ENCODE data around the gene GALNT12. TPM values are rescaled to one million over a fixed set of nuclear protein-coding genes. Genes with fewer than 3 reads are reported as not detected.

GALNT12 gene
- total RNA-seq, 1 donor from 2014 or later = 2.5 TPM

DNA sequence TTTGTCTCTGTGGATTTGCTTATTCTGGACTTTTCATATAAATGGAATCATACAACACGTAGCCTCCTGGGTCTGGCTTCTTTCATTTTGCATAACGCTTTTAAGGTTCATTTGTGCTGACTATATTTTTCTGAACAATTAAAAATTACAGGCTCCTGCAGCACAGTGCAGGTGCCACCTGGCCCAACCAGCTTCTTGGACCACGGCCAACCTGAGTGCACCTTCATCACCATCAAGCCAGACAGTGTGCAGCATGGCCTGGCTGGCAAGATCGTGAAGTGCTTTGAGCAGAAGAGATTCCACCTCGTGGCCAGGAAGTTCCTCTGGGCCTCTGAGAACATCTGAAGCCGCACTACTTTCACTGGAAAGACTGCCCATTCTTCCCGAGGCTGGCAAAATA, 82.8 kb downstream of the GALNT12 start:
- Mint-ChIP-seq H3K27ac (no peak overlapping the region), H3K4me1 (ENCODE audit: low read depth) (no peaks in the 10 kb centered on the region)

GRCh38 chr9:98892288-98892687, 84.8 kb downstream of the GALNT12 start:
- Mint-ChIP-seq H3K4me1 (ENCODE audit: low read depth) (no peaks in the 10 kb centered on the region), H3K4me3 (no peak overlapping the region), H3K27ac (no peak overlapping the region), H3K9me3 (no peaks in the 10 kb centered on the region), H3K36me3 (ENCODE audit: low read depth) (no peaks in the 10 kb centered on the region), H3K27me3 (ENCODE audit: insufficient read depth) (peaks cover 26% of the 10 kb centered on the region)
- intact Hi-C loops (cut with micrococcal nuclease) = no loop called here
- DNase-seq (ENCODE audit: low spot score) = no peak

More for the DNA sequence above, 82.8 kb downstream of the GALNT12 start:
- intact Hi-C loops (cut with micrococcal nuclease) = no loop called here
- Mint-ChIP-seq H3K9me3 (no peaks in the 10 kb centered on the region), H3K36me3 (ENCODE audit: low read depth) (no peaks in the 10 kb centered on the region), H3K27me3 (ENCODE audit: insufficient read depth) (peaks cover 24% of the 10 kb centered on the region), H3K4me3 (no peak overlapping the region)
- DNase-seq (ENCODE audit: low spot score) = no peak

- no peak for DNase-seq (ENCODE audit: low spot score)
- intact Hi-C loops (cut with micrococcal nuclease) = no loop called here
Measured at GRCh38 chr9:98892690-98893089, 85.2 kb downstream of the GALNT12 start.

DNA sequence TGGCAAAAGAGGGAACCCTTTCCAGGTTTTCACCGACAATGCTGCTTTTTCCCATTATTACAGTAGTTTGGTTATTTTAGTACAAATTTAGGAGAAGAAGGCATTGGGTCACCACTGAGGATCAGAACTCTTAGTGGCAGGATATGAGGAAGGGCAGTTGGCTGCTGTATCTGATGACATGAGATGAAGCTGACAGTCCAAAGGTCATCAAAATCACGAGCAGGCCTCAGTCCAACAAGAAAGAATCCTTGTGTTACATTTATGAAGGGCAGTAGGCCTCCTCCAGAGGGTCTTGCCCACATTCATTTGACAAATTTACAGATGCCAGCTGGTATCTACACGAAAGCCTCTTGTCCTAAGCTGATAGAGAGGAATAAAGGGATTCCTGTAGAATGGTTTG, 86.7 kb downstream of the GALNT12 start:
- H3K4me1 Mint-ChIP-seq (ENCODE audit: low read depth) = no peaks in the 10 kb centered on the region
- DNase-seq (ENCODE audit: low spot score) = no peak
- no peaks in the 10 kb centered on the region for H3K9me3 Mint-ChIP-seq
- no peaks in the 10 kb centered on the region for H3K36me3 Mint-ChIP-seq (ENCODE audit: low read depth)
- H3K27ac Mint-ChIP-seq = no peak overlapping the region
- no peak overlapping the region for H3K4me3 Mint-ChIP-seq
- intact Hi-C loops (cut with micrococcal nuclease) = no loop called here
- H3K27me3 Mint-ChIP-seq (ENCODE audit: insufficient read depth) = peaks cover 30% of the 10 kb centered on the region

More at GRCh38 chr9:98892690-98893089, 85.2 kb downstream of the GALNT12 start:
- H3K9me3 Mint-ChIP-seq = no peaks in the 10 kb centered on the region
- H3K4me1 Mint-ChIP-seq (ENCODE audit: low read depth) = no peaks in the 10 kb centered on the region
- H3K27me3 Mint-ChIP-seq (ENCODE audit: insufficient read depth) = peaks cover 26% of the 10 kb centered on the region
- H3K4me3 Mint-ChIP-seq = no peak overlapping the region
- no peaks in the 10 kb centered on the region for H3K36me3 Mint-ChIP-seq (ENCODE audit: low read depth)
- no peak overlapping the region for H3K27ac Mint-ChIP-seq

DNA sequence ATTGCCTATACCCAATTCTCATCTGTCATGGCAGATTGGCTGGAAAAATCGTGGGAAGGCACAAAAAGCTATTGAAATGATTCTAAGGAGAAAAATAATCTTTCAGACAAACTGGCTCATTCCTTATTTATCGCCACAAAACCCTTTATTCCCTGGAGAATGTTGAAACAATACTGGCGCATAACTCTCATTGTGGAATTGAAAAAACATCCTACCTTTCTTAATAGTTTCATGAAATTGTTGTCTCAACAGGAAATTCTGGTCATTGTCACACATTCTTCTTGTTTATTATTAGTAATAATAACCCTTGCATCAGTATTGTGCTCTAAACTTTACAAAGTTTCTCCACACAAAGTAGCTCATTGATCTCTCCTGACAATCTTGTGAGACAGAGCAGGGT, 87.3 kb downstream of the GALNT12 start:
- no peaks in the 10 kb centered on the region for H3K4me1 Mint-ChIP-seq (ENCODE audit: low read depth)
- no peaks in the 10 kb centered on the region for H3K36me3 Mint-ChIP-seq (ENCODE audit: low read depth)
- H3K9me3 Mint-ChIP-seq = no peaks in the 10 kb centered on the region
- H3K4me3 Mint-ChIP-seq = no peak overlapping the region
- intact Hi-C loops (cut with micrococcal nuclease) = no loop called here
- no peak for DNase-seq (ENCODE audit: low spot score)
- peaks cover 30% of the 10 kb centered on the region for H3K27me3 Mint-ChIP-seq (ENCODE audit: insufficient read depth)
- H3K27ac Mint-ChIP-seq = no peak overlapping the region

DNA sequence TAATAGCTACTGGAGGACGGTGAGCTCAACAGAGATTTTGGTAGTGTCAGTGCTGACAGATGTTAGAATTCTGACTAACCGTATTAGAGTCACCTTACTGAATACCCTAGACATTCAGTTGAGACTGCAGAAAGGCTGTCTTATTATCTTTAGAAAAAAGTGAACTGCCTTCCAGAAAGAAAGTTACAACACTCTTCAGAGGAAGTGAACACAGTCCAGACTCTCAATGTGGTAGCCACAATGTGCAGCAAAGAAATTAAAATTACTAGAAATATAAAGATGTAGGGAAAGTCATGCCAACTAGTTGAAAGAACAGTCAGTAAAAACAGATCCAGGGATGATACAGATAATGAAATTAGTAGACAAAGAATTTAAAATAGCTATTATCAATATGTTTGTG, 89.2 kb downstream of the GALNT12 start:
- H3K27ac Mint-ChIP-seq = no peak overlapping the region

GRCh38 chr9:98897745-98898144, 90.3 kb downstream of the GALNT12 start:
- H3K27me3 Mint-ChIP-seq (ENCODE audit: insufficient read depth) = peaks cover 13% of the 10 kb centered on the region
- DNase-seq (ENCODE audit: low spot score) = no peak

More for the DNA sequence above, 89.2 kb downstream of the GALNT12 start:
- peaks cover 22% of the 10 kb centered on the region for H3K27me3 Mint-ChIP-seq (ENCODE audit: insufficient read depth)
- intact Hi-C loops (cut with micrococcal nuclease) = no loop called here
- H3K36me3 Mint-ChIP-seq (ENCODE audit: low read depth) = no peaks in the 10 kb centered on the region
- no peak overlapping the region for H3K4me3 Mint-ChIP-seq
- H3K4me1 Mint-ChIP-seq (ENCODE audit: low read depth) = no peaks in the 10 kb centered on the region
- no peak for DNase-seq (ENCODE audit: low spot score)
- no peaks in the 10 kb centered on the region for H3K9me3 Mint-ChIP-seq

GRCh38 chr9:98899408-98900056, 92.1 kb downstream of the GALNT12 start:
- Mint-ChIP-seq H3K36me3 (ENCODE audit: low read depth) (no peaks in the 10 kb centered on the region), H3K4me3 (no peak overlapping the region), H3K4me1 (ENCODE audit: low read depth) (no peaks in the 10 kb centered on the region), H3K27me3 (ENCODE audit: insufficient read depth) (peaks cover 16% of the 10 kb centered on the region), H3K27ac (no peak overlapping the region), H3K9me3 (no peaks in the 10 kb centered on the region)
- DNase-seq (ENCODE audit: low spot score) = no peak
- intact Hi-C loops (cut with micrococcal nuclease) = no loop called here

More at GRCh38 chr9:98897745-98898144, 90.3 kb downstream of the GALNT12 start:
- H3K4me3 Mint-ChIP-seq = no peak overlapping the region
- H3K9me3 Mint-ChIP-seq = no peaks in the 10 kb centered on the region
- no peak overlapping the region for H3K27ac Mint-ChIP-seq
- intact Hi-C loops (cut with micrococcal nuclease) = no loop called here
- H3K4me1 Mint-ChIP-seq (ENCODE audit: low read depth) = no peaks in the 10 kb centered on the region
- no peaks in the 10 kb centered on the region for H3K36me3 Mint-ChIP-seq (ENCODE audit: low read depth)

Other genes starting within 250 kb of the GALNT12 start
- not detected in 2 replicates for gene GABBR2, start 98.7 kb upstream of the GALNT12 start, total RNA-seq
- gene ANKS6, start 11.1 kb upstream of the GALNT12 start, total RNA-seq = 10.6 and 11.1 TPM in 2 replicates
- 0.02 and 0.05 TPM in 2 replicates for gene COL15A1, start 136.2 kb downstream of the GALNT12 start, total RNA-seq